ENCODE data around the gene EPHB1.

Gene EPHB1

GRCh38 chr3:135263331-135263730 lies 468.3 kb downstream of the EPHB1 start:
- DNase-seq (ENCODE audit: low read depth, low spot score), result no peak
- H3K4me3 ChIP-seq (ENCODE audit: low read length), result no peak overlapping the region

- H3K4me3 ChIP-seq (ENCODE audit: low read length), result no peak overlapping the region
- DNase-seq (ENCODE audit: low read depth, low spot score), result no peak
Observed at GRCh38 chr3:135267487-135267886, 472.4 kb downstream of the EPHB1 start.

GRCh38 chr3:135268941-135269532 lies 474.0 kb downstream of the EPHB1 start:
- no peak for DNase-seq (ENCODE audit: low read depth, low spot score)
- H3K4me3 ChIP-seq (ENCODE audit: low read length), result no peak overlapping the region

- no peak overlapping the region for H3K4me3 ChIP-seq (ENCODE audit: low read length)
- no peak for DNase-seq (ENCODE audit: low read depth, low spot score)
Observed at GRCh38 chr3:135271177-135272025, 476.3 kb downstream of the EPHB1 start.

GRCh38 chr3:135272026-135272669 lies 477.1 kb downstream of the EPHB1 start:
- no peak for DNase-seq (ENCODE audit: low read depth, low spot score)

GRCh38 chr3:135292162-135292561 lies 497.1 kb downstream of the EPHB1 start:
- no peak overlapping the region for H3K4me3 ChIP-seq (ENCODE audit: low read length)
- DNase-seq (ENCODE audit: low read depth, low spot score), result no peak

More at GRCh38 chr3:135272026-135272669, 477.1 kb downstream of the EPHB1 start:
- no peak overlapping the region for H3K4me3 ChIP-seq (ENCODE audit: low read length)

GRCh38 chr3:135301670-135302069 lies 506.6 kb downstream of the EPHB1 start:
- DNase-seq (ENCODE audit: low read depth, low spot score), result no peak
- no peak overlapping the region for H3K4me3 ChIP-seq (ENCODE audit: low read length)

- no peak overlapping the region for H3K4me3 ChIP-seq (ENCODE audit: low read length)
- DNase-seq (ENCODE audit: low read depth, low spot score), result no peak
Observed at GRCh38 chr3:135304378-135304777, 509.3 kb downstream of the EPHB1 start.
